ENCODE results near the gene RAF1.
"Not testable (repeated sequence)": the region's sequence is repeated elsewhere in the genome, so short reads cannot be mapped to it uniquely, and the experiment has no call there.

Gene RAF1

DNA sequence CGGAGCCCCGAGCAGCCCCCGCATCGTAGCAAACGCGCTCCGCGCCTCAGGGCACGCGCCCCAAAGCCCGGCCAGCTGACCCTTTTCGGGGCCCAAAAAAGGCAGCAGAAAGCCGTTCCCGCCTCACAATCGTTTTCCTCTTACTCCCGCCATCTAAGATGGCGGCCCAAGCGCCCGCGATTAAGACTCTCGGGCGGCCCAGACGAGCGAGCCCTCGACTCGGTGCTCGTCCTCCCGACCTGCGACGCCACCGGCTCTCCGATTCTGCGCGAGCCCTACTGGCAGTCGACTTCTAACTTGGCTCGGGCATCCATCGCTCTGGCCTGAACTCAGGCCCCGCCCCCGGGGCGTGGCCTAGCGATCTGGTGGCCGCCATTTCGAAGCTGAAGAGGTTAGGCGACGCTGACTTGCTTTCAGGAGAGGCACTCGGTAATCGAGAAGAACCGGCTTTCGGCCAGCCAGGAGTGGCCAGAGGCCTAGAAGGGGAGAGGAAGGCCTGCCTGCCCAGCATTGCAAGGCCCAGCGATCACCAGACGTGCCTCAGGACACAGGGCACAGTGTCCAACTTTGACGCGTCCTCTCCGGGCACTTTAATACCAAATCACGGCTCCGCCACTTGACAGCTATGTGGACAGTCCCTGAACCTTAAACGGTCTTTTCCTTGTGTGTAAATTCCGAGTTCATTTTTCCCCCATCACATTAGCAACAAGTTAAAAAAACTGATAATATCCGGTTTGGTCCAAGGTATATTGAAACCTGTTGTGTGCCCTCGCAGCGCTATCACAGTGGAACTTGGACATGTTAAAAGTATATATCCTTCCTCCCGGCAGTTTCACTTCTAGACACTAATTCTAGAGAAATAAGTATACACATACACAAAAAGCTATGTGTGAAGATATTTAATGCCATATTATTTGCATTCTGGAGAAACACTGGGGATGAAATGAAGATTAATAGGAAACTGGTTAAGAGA lies at the start of gene RAF1:
TSS of gene RAF1 (minus strand) at position 182 of the 973 bp plus-strand sequence. CDS start 45,396 bp downstream, outside the sequence.
- DNase-seq: peak; percentile 91

DNA sequence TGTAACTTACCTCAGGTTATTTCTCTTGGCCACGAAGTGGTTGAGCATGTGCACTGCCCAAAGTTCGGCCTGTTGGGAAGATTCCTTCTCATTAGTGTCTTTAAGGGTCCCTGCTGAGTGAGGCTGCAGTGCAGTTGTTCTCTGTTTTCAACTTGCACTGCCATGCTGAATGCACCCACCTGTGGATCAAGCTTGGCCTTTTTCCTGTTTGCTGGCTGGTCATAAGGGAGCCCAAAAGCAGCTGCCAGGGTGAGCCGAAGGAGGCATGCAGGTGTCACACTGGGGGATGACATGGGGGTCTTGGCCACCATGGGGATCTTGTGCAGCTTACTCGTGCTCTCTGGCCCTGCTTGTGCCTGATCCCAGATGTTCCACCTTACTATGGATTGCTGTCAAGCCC lies 46.1 kb upstream of the RAF1 start:
- DNase-seq: no peak

DNA sequence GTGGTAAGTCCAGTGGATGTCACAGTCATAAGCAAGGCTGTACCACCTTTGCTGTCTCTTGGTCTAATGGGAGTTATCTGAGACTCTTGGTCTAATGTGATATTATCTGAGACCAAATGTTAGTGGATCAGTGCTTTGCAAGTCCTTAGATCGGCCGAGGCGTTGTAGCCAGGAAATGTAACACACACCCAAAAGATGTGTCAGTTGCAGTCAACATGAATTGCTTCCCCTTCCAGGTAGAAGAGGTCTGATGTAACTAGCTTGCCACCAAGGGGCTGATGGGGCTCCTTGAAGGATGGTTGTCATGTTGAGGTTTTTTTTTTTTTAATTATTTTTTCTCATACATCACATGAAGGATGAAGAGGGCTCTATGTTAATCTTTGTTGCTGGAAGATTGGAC lies 45.4 kb upstream of the RAF1 start:
- DNase-seq: no peak

DNA sequence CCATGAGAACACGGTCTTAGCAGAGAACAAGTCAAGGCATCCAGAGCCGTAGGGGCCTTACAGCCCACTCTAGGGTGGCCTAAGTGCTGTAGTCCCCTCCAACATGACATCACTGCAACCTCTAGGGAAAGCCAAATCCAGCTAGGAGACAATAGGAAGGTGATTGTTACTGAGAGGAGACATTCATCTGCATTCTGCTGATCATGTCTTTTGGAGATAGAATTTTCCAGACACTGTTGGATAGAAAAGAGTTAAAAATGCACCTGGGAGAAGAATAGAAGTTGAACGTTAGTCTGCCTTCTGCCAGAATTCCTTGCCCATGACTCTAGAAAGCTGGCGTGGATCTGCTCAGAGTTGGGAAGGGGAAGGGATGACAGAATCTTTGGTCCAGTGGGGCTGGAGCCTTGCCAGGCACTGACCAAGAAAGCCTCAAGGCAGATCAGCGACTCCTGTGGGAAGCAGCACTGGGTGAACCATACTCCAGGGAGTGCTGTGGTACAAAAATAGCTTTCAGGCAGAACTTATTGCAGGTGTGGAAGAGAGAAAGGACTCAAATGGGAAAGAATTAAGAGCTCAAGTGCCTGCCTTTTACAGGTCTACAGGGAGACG lies 44.8 kb upstream of the RAF1 start:
- DNase-seq: no peak

DNA sequence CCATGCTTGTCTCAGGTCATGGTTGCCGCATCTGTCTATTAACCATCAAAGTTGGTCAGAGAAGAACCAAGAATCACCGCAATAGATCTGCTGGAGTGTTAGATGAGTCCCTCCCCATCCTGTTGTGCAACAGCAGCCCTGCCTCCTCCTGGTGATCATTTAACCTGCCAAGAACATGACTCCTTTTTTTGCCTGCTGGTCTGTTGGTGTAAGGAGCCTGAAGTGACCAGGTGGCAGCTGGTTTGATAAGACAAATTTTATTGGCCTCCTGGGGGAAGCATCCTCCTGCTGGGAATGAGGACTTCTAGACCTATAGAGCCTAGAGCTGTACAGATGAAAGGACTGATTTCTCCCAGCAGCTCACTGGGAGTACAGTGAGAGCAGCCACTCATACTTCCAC lies 43.5 kb upstream of the RAF1 start:
- no peak for DNase-seq

DNA sequence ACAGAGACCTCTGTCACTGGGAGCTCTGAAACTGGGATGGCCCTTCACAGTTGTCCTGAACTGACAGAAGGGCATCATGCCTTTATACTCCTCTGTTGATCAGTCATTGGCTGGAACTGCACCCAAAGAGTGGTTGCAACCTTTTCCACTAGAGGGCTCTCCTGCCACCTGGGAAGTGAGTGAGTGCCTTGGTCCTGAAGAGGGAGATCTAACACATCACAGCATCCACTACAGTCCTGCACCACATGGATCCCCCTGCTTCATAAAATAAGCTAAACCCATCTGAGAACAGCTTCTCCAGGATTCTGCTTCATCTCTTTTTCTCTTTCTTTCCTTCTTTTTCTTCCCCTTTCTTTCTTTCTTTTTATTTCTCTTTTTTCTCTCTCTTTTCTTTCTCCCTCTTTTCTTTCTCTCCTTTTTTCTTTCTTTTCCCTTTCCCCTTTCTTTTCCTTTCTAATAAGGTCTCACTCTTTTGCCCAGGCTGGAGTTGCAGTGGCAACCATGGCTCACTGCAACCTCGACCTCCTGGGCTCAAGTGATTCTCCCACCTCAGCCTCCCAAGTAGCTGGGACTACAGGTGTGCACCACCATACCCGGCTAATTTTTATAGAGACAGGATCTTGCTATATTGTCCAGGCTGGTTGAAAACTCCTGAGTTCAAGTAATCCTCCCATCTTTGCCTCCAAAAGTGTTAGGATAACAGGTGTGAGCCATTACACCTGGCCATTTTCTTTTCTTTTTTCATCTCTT lies 42.8 kb upstream of the RAF1 start:
- DNase-seq: no peak

DNA sequence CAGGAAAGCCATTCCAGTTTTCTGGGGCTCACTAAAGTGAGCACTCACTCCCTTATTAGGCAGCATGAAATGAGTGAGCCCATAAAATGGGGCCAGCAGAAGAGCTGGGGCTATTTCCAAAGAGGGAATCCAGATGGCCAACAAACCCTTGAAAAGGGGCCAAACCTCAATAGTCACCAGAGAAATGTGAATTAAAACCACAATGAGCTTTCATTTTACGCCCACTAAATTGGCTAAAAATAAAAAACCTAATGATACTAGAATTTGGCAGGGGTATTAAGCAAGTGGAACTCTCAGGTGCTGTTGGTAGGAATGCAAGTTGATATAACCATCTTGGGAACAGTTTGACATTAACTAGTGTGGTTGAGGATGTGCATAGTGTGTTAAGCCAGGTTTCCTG lies 42.1 kb upstream of the RAF1 start:
- no peak for DNase-seq

DNA sequence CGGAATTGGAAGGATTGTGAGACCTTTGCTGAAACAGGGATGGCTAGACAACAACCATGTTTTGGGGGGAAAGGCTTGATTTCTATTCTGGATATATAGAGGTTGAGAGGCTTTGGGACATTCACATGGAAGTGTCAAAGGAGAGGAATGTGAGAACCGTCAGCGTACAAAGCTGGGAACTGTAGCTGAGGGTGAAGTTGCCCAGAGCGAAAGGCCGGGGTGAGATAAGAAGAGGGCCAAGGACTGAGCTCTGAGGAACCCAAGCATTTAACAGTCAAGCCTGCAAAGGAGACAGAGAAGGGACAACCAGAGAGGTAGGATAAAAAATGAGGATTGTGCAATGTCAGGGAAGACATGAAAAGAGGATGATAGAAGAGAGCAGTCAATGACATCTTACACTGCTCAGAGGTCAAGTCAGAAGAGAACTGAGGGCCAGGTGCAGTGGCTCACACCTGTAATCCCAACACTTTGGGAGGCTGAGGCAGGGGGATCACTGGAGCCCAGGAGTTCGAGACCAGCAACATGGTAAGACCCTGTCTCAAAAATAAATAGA lies 41.5 kb upstream of the RAF1 start:
- no peak for DNase-seq

DNA sequence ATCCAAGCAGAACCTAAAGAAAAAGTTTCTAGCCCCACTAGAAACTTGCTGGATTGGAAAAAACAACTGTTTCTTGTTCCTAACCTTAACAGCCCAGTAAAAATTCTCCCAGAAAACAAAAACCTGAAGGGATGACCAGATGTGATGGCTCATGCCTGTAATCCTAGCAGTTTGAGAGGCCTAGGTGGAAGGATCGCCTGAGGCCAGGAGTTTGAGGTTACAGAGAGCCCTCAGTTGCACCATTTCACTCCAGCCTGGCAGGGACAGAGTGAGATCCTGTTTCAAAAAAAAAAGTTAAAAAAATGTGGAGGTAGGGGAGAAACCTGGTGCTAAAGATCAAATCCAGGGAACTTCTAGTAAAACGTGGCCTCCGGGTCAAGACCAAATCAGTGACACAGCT lies 38.6 kb upstream of the RAF1 start:
- no peak for DNase-seq

DNA sequence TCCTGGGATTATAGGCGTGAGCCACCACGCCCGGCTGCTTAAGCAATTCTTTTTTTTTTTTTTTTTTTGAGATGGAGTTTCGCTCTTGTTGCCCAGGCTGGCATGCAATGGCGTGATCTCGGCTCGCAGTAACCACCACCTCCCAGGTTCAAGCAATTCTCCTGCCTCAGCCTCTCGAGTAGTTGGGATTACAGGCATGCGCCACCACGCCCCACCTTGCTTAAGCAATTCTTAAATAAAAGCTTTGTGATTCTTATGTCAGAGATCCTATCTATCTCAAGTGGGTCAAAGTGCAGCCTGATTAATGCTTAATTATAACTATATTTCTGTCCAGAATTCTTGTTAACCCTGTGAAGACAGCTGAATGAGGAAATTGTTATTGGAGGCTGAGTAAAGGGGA lies 37.7 kb upstream of the RAF1 start:
- DNase-seq: not testable (repeated sequence)

DNA sequence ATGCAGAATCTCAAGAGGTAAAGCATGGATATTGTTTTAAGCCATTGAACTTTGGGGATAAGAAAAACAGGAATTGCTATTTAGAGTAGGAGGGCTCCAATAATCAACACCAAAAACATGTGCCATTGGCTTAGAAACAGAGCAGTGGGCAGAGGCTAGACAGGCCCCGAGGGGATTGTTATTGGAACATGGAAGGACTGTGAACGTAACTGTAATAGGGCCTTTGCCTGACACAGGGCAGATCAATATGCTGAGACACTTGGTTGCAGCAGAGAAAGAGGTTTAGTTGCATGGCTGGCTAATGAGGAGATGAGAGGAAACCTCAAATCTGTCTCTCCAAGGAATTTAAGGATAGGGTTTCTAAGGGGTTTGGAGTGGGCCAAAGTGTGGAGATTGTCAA lies 36.9 kb upstream of the RAF1 start:
- DNase-seq: no peak

DNA sequence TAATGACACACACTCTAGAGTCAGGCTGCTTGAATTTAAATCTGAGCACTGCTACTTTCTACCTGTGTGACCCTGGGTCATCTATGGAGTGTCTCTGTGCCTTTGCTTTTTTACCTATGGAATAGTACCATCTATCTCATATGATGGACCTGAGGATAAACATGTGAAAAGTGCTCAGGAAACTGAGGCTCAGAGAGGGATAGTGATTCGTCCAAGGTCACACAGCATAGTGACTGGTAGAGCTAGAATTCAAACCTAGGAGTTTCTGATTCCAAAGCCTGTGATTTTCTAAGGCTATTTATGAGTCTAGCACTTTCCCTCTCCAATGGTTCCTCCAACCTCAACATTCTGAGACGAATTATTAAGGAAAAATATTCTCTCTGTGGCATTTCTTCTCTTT lies 32.0 kb upstream of the RAF1 start:
- no peak for DNase-seq

DNA sequence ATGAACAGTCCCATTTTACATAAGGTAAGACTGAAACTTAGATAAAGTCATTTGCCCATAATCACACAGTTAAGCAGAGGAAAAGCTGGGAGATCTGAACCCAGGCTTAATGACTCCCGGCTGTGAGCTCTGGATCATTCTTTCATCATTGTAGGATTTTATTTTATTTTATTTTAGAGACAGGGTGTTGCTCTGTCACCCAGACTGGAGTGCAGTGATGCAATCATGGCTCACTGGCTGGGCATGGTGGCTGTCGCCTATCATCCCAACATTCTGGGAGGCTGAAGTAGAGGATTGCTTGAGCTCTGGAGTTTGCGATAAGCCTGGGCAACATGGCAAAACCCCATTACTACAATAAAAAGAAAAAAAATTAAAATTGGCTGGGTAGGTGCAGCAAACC lies 31.2 kb upstream of the RAF1 start:
- DNase-seq: no peak

DNA sequence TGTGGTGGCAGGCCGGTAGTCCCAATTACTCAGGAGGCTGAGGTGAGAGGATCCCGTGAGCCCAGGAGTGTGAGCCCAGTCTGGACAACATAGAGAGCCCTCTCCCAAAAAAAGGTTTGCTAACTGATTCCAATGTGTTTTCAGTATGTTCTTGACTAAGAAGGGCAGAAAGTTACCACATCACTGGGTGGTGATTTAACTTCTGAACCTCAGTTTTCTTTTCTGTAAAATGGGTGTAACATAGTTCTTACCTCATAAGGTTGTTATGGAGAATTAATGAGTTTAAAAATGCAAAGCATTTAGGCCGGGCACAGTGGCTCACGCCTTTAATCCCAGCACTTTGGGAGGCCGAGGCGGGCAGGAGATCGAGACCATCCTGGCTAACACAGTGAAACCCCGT lies 28.5 kb upstream of the RAF1 start:
- DNase-seq: no peak

DNA sequence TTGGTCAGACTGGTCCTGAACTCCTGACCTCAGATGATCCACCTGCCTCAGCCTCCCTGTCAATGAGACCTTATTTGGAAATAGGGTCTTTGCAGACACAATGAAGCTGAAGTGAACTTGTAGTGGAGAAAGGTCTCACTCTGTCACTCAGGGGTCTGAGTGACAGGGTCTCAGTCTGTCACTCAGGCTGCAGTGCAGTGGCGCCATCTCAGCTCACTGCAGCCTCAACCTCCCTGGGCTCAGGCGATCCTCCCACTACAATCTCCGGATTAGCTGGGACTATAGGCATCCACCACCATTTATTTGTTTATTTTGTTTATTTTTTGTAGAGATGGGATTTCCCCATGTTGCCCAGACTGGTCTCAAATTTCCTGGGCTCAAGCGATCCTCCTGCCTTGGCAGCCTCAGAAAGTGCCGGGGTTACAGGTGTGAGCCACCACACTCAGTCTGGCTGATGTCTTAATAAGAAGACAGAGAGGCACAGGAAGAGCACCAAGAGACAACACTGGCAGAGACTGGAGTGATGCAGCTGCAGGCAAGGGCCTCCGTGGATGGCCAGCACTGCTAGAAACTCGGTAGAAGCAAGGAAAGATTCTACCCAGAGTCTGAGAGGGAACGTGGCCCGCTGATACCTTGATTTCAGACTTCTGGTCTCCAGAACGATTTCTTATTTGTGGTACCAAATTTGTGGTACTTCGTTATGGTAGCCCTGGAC lies 26.2 kb upstream of the RAF1 start:
- no peak for DNase-seq

DNA sequence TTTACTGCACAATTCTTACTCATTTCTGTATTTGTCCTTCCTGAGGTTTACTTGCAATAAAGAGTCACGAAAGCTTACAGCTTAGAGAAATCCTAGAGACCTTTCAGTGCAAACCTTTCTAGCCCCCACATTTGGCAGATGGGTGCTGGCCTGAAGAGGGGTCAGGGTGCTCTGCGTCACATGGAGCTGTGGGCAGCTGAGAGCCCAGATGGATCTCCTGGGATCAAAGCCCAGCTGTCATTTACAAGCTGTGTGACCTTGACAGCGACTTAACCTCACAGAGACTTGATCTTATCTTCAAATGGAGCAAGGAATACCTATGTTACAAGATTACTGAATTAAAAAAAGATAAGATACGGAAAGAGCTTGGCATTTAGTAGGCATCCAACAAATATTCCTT lies 24.0 kb upstream of the RAF1 start:
- DNase-seq: no peak

DNA sequence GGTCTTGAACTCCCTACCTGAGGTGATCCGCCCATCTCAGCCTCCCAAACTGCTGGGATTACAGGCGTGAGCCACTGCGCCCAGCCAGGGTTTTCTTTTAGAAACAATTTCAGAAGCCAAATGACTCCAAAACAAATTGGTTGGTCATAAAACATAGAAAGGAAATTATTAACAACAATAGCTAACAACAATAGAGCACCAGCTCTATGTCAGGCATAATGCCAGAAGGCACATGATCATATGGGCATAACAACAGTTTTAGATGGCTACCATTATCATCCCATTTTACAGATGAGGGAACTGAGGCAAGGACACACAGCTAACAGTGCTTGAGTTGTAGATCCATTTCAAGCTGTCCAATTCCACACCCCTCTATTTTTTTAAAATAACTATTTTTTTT lies 22.2 kb upstream of the RAF1 start:
- no peak for DNase-seq

DNA sequence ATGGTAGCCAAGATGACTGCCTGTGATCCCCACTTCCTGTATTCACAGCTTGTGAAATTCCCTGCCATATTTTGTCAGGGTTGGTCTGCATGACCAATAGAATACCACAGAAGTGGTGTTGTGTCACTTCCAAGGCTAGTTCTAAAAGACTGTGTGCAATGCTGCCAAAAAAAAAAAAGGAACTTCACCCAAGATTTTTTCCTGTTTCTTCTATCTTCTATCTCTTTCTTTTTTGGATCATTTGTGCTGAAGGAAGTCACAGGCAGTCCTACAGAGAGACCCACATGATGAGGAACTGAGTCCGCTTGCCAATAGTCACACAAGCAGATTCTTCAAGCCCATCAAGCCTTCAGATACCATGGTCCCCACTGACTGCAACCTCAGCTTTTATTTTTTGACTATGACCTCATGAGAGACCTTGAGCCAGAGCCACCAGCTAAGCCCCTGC lies 18.1 kb upstream of the RAF1 start:
- DNase-seq: no peak

DNA sequence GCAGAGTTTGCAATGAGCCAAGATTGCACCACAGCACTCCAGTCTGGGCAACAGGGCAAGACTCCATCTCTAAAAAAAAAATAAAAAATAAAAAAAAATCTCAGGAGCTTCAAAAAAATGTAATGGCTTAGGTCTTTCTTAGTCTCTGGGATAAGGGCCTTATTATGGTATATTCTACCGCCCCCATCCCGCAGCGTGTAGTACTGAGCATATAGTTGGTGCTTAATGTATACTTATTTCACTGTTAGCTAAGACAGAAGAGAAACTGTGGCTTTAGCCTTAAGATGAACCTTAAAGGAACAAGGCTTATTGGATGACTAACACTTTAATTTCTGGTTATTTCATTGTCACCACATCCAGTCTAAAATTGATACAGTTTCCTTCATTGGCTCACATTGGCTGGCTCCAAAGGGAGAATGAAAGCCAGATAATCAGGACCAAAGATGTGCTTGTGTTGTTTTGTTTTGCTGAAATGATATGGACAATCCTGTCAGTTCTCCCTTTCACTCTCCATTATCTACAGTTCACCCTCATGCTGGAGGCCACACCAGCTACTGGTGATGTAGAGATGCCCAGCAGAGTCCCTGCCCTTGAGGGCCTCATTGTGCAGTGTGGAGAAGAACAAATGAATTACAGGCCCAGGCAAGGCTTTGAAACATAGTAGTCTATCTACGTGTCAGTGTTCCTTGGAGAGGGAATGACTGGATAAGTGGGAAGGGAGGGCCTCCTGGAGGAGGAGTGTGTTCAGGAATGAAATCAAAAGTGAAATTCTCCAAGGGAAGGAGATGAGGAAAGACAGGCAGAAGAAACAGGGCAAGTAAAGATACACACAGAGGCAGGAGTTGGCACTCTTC lies 17.4 kb upstream of the RAF1 start:
- no peak for DNase-seq

DNA sequence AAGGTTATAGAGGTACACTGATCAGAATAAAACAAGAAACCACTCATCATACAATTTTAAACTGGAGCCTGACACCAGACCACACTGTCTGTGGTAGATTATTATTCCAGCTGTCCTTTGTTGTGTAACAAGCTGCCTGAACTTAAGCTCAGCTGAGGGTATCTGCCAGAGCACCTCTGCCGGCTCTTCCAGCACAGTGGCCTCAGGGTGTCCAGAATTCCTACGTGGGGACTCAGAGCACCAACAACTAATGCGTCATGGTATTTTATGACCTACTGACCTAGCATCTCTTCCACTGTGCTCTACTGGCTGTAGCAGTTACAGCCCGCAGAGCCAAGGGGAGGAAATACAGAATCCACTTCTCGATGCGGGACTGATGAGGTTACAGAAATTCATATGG lies 15.6 kb upstream of the RAF1 start:
- no peak for DNase-seq

DNA sequence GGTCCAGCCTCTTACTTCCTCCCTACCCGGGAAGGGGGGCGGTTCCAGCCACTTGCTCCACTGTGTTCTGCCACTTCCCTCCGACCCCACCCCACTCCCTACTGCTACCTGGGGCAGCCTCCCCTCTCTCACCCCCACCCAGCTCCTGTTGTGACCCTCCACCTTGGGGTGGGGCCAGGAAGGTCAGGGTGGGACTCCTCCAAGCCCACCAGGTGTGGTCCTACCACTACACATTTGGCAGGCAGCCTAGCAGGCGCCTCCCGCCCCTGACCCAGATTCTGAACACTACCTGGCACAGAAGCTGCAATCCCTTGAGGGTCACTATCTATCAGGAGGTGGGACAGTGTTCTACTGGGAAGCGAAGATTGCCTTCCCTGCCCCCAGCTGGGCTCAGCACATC lies 13.7 kb upstream of the RAF1 start:
- DNase-seq: no peak

Measured in NCI-H1105 treated with DMSO at 0.1 percent for 48 hours (cell line).